Osteocyte (in vitro differentiated cells): ENCODE data around the gene GSG1L. TPM values are rescaled to one million over a fixed set of nuclear protein-coding genes. Genes with fewer than 3 reads are reported as not detected.

Experiments
- DNase-seq: peaks from one replicate; pipeline ENCODE4 v3.0.0; 2021; ENCODE audit warnings: mixed read lengths; ENCODE audit not compliant: unreplicated experiment; ENCODE audit errors: extremely low spot score
- H3K27ac Mint-ChIP-seq: one replicate; pipeline ENCODE4 v1.8.0; 2021; ENCODE audit warnings: mild to moderate bottlenecking, mixed read lengths; ENCODE audit not compliant: unreplicated experiment
- H3K27me3 Mint-ChIP-seq: one replicate; pipeline ENCODE4 v1.8.0; 2021; ENCODE audit warnings: mixed read lengths; ENCODE audit not compliant: unreplicated experiment
- H3K36me3 Mint-ChIP-seq: one replicate; pipeline ENCODE4 v1.8.0; 2021; ENCODE audit warnings: mixed read lengths; ENCODE audit not compliant: unreplicated experiment
- H3K4me1 Mint-ChIP-seq: one replicate; pipeline ENCODE4 v1.8.0; 2021; ENCODE audit warnings: mixed read lengths; ENCODE audit not compliant: unreplicated experiment
- H3K4me3 Mint-ChIP-seq: one replicate; pipeline ENCODE4 v1.8.0; 2021; ENCODE audit warnings: mild to moderate bottlenecking, moderate library complexity, mixed read lengths; ENCODE audit not compliant: unreplicated experiment
- H3K9me3 Mint-ChIP-seq: one replicate; pipeline ENCODE4 v1.8.0; 2021; ENCODE audit warnings: mixed read lengths; ENCODE audit not compliant: unreplicated experiment
- total RNA-seq: library from RNA; stranded (reverse); gene quantifications from 2 replicates; pipeline ENCODE4 v1.2.1, GENCODE V29; 2021
- TF ChIP-seq, protein P1 (sequence below): fragments of 200-600 bp; sonication (generic); IDR thresholded peaks from 2 replicates; pipeline ENCODE4 v1.5.0; 2021; ENCODE audit warnings: antibody characterized with exemption, mild to moderate bottlenecking, moderate library complexity

GSG1L gene
- total RNA-seq, 1 donor from 2014 or later: not detected

DNA sequence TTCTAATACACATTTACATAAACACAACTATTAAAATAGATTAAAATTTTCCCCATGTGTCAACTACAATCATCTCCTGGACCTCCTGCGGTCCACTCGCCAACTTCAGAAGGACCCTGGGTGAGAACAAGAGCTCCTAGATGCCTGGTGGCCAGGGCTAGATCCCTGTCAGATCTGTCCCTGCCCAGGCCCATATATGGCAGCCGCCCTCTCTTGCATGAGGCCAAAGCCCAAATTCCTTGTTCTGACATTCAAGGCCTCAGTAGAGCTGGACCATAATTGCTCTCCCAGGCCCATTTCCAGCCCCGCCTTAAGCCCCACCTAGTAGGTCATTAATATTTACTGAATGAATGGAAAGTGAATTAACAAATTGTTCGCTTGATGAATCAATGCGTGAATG, 275.8 kb downstream of the GSG1L start:
- H3K4me3 Mint-ChIP-seq: no peak overlapping the region
- no peaks in the 10 kb centered on the region for H3K9me3 Mint-ChIP-seq
- no peak for DNase-seq
- no peak overlapping the region for H3K27ac Mint-ChIP-seq
- no peaks in the 10 kb centered on the region for H3K36me3 Mint-ChIP-seq
- TF ChIP-seq, protein P1, sequence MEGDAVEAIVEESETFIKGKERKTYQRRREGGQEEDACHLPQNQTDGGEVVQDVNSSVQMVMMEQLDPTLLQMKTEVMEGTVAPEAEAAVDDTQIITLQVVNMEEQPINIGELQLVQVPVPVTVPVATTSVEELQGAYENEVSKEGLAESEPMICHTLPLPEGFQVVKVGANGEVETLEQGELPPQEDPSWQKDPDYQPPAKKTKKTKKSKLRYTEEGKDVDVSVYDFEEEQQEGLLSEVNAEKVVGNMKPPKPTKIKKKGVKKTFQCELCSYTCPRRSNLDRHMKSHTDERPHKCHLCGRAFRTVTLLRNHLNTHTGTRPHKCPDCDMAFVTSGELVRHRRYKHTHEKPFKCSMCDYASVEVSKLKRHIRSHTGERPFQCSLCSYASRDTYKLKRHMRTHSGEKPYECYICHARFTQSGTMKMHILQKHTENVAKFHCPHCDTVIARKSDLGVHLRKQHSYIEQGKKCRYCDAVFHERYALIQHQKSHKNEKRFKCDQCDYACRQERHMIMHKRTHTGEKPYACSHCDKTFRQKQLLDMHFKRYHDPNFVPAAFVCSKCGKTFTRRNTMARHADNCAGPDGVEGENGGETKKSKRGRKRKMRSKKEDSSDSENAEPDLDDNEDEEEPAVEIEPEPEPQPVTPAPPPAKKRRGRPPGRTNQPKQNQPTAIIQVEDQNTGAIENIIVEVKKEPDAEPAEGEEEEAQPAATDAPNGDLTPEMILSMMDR: no peak
- no peaks in the 10 kb centered on the region for H3K27me3 Mint-ChIP-seq
- H3K4me1 Mint-ChIP-seq: no peaks in the 10 kb centered on the region

DNA sequence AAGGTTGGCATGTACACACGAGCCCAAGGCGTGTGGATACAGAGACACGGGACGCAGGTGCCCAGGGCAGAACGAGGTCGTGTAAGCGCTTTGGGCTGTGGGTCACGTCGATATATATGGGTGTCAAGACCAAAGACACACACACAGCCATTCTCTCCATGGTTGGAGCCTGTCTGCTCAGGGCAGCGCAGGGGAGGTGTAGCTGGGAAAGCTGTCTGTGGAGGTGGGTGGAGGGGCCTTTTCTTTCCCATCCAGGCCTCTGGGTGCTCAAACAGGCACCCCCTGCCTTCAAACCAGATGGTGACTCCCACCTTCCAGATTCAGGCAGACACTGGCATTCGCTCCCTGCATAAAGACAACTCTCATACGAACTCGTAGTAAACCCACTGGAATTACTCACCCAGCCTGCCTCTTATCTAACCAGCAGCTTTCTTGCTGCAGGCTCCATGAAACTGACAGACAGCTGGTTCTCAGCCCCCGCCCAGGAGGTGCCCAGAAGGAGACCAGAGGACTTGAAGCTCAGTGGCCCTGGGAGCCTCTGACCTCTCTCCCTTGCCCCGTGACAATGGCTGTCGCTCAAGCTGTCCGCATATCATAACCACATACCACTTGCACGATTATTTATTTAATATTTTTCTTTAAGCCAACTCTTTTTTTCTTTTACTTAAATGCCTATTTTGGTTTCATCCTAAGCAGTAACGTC, 276.4 kb downstream of the GSG1L start:
- no peaks in the 10 kb centered on the region for H3K4me1 Mint-ChIP-seq
- no peaks in the 10 kb centered on the region for H3K27me3 Mint-ChIP-seq
- DNase-seq: no peak
- H3K27ac Mint-ChIP-seq: no peak overlapping the region
- no peaks in the 10 kb centered on the region for H3K9me3 Mint-ChIP-seq
- no peak overlapping the region for H3K4me3 Mint-ChIP-seq
- TF ChIP-seq, protein P1: no peak
- no peaks in the 10 kb centered on the region for H3K36me3 Mint-ChIP-seq

DNA sequence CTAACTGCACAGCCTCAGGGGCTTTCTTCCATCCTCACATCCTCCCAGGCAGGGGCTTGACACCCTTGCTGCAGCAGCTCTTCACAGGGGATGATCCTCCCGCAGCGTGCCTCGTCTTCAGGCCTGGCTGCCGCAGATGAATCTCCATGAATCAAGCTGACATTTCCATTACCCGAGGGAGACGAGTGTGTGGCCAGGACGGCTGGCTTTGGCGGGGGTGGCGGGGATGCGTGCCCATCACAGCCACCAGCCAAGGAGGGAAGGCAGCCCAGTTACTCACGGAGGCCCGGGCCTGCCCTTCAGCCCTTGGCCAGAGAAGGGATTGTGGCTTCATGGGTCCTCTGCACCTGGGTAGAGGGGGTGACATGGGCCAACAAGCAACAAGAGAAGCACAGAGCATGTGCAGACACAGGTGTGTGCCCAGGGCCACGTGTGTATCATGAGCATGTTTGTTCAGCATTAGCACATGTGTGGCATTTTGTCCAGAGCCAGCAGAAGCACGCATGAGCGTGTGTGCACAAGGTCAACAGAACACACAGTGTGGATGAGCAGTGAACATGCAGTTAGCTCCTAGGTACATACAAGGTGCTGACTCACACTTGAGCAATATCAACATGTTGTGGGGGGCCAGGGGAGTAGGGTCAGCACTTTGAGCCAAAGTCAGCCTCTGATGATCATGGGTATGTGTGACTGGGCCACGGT, 277.1 kb downstream of the GSG1L start:
- Mint-ChIP-seq H3K27me3 (no peaks in the 10 kb centered on the region), H3K4me3 (no peak overlapping the region), H3K36me3 (no peaks in the 10 kb centered on the region), H3K9me3 (no peaks in the 10 kb centered on the region), H3K27ac (no peak overlapping the region), H3K4me1 (no peaks in the 10 kb centered on the region)
- TF ChIP-seq, protein P1: no peak
- no peak for DNase-seq

DNA sequence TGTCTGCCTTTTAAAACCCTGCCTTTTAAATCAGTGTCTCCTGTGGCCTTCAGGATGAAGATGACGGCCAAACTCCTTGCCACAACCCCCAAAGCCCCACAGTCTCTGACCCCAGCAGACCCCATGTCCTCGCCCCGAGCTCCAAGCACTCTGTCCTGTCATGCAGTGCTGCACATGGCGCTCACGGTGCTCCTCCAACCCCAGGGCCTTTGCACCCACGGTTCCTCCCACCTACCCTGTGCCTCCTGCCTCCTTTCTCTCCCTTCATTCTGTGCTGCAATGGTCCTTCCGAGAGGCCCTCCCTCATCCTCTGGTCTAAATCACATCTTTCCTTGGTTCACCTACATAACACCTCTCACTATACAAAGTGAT, 278.2 kb downstream of the GSG1L start:
- no peaks in the 10 kb centered on the region for H3K27me3 Mint-ChIP-seq
- TF ChIP-seq, protein P1: no peak
- DNase-seq: no peak
- no peaks in the 10 kb centered on the region for H3K36me3 Mint-ChIP-seq
- no peaks in the 10 kb centered on the region for H3K9me3 Mint-ChIP-seq
- no peaks in the 10 kb centered on the region for H3K4me1 Mint-ChIP-seq
- H3K27ac Mint-ChIP-seq: no peak overlapping the region
- no peak overlapping the region for H3K4me3 Mint-ChIP-seq
